ENCODE results near the gene SOX5. TPM values are rescaled to one million over a fixed set of nuclear protein-coding genes. Genes with fewer than 3 reads are reported as not detected.
"Not testable (repeated sequence)": the region's sequence is repeated elsewhere in the genome, so short reads cannot be mapped to it uniquely, and the experiment has no call there.

The SOX5 gene
- total RNA-seq, 2 donors from 2014 or later: 7.6 to 13.2 TPM

DNA sequence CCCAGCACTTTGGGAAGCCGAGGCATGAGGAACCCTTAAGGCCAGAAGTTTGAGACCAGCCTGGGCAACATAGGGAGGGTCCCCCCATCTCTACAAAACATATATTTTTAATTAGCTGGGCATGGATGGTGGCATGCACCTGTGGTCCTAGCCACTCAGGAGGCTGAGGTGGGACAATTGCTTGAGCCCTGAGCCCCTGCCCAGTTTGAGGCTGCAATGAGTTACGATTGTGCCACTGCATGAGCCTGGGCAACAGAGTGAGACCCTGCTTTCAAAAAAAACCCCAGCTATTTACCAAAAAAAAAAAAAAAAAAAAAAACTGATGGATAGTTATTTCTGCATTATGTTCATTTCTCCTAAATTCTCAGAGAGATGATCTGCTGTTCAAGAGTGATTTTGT lies 230.0 kb downstream of the SOX5 start:
- ATAC-seq (no peak), DNase-seq (no peak)
- intact Hi-C loops (cut with DNase I): no loop called here

- DNase-seq; intact Hi-C loops (cut with DNase I): not testable (repeated sequence)
Observed at GRCh38 chr12:23710361-23710760, 239.1 kb downstream of the SOX5 start.

GRCh38 chr12:23708185-23708837 lies 241.2 kb downstream of the SOX5 start:
- ATAC-seq (no peak), DNase-seq (no peak)
- intact Hi-C loops (cut with DNase I): no loop called here

More at GRCh38 chr12:23710361-23710760, 239.1 kb downstream of the SOX5 start:
- ATAC-seq: not testable (repeated sequence)

- DNase-seq (no peak), ATAC-seq (no peak)
- intact Hi-C loops (cut with DNase I): no loop called here
Observed at GRCh38 chr12:23707270-23707669, 242.2 kb downstream of the SOX5 start.

- intact Hi-C loops (cut with DNase I): no loop called here
- no peak for ATAC-seq
- no peak for DNase-seq
Observed at GRCh38 chr12:23704992-23705943, 244.2 kb downstream of the SOX5 start.

DNA sequence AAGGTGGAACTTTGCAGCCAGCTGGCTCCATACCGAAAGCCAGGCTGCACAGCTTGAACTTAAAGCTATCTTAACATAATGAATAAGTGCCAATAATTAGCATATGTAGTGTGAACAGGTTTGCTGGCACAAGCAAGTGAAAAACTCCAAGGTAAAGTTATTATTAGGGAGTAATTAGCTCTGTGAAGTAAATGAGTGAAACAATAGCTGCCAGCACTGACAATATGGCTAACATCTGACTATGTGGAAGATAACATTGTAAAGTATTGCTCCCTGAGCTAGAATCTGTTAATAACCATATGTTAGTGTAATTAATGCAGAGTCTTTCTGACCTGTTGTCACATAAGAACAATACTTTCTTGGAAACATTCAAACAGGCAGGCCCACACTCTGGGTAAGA lies 246.4 kb downstream of the SOX5 start:
- intact Hi-C loops (cut with DNase I): no loop called here
- DNase-seq: no peak
- no peak for ATAC-seq

DNA sequence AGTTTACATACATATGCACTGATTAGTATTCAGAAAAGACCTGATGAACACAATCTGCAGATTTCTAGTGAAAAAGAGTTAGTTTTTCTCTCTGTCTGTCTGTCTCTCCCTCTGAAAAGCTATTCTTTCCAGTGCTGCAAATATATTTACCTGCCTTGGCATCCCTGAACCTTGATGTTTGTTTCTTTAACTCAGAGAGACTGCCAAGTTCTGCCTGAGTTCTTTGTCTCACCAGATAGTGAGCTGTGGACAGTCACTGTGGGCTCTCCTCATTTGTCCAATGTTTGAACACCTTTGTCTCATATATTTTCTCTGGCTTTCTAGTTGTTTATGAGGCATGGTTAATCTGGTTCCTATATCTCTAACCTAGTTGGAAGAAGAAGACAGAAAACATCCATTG lies 250.4 kb downstream of the SOX5 start:
- intact Hi-C loops (cut with DNase I): no loop called here
- DNase-seq (no peak), ATAC-seq (no peak)

DNA sequence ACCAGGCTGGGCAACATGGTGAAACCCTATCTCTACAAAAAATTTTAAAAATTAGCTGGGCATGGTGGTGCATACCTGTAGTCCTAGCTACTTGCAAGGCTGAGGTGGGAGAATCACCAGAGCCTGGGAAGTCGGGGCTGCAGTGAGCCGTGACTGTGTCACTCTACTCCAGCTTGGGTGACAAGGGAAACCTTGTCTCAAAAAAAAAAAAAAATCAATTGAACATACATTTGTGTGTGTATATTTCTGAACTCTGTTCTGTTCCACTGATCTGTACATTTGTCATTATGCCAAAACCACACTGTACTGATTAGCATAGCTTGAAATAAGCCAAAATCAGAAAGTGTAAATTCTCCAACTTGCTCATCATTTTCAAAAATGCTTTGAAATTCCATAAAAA lies 254.6 kb downstream of the SOX5 start:
- intact Hi-C loops (cut with DNase I): no loop called here
- ATAC-seq: no peak
- DNase-seq: no peak

- intact Hi-C loops (cut with DNase I): no loop called here
- no peak for DNase-seq
- ATAC-seq: no peak
Observed at GRCh38 chr12:23694307-23694706, 255.2 kb downstream of the SOX5 start.

DNA sequence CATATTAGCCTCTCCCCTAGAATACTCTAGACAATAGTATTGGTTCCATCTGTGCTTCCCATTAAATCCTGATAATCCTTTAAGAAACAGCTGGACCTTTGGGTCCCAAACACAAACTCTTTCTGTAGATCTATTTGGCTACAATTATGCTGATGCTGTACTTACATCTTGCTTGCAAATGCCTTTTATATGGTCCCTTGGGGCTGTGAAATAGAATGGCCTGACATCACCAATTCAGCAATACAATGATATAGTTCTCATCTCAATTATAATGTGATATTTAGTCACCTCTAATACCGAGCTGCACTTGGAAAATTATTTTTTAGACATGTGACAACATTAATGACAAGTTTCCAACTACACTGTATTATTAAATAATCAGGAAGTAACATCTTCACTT lies 261.5 kb downstream of the SOX5 start:
- DNase-seq (no peak), ATAC-seq (no peak)
- intact Hi-C loops (cut with DNase I): no loop called here

- ATAC-seq (no peak), DNase-seq (no peak)
- intact Hi-C loops (cut with DNase I): no loop called here
Observed at GRCh38 chr12:23686095-23686494, 263.4 kb downstream of the SOX5 start.

- ATAC-seq (no peak), DNase-seq (no peak)
- intact Hi-C loops (cut with DNase I): no loop called here
Observed at GRCh38 chr12:23684121-23684520, 265.3 kb downstream of the SOX5 start.

- DNase-seq (no peak), ATAC-seq (no peak)
- intact Hi-C loops (cut with DNase I): no loop called here
Observed at GRCh38 chr12:23681237-23681636, 268.2 kb downstream of the SOX5 start.

GRCh38 chr12:23674064-23674463 lies 275.4 kb downstream of the SOX5 start:
- ATAC-seq: no peak
- no peak for DNase-seq
- intact Hi-C loops (cut with DNase I): no loop called here

- ATAC-seq (no peak), DNase-seq (no peak)
- intact Hi-C loops (cut with DNase I): no loop called here
Observed at GRCh38 chr12:23671881-23672280, 277.6 kb downstream of the SOX5 start.

DNA sequence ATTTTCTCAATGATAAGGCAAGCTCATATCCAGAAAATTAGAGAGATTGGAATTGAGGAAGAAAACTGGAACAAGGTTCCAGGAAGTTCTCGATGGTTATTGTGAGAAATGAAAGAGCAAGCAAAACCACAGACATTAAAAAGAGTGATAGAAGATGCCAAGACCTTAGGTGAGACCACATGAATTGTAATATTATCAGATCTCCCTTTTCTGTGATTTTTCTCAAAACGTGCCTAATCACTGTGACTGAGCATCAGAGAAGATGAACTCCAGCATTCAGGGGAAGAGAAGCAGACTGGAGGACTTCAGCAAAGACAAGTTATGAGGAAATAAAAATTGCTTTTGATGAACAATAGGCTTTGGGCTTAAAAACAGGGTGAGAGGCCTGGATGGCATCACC lies 278.8 kb downstream of the SOX5 start:
- DNase-seq (no peak), ATAC-seq (no peak)
- intact Hi-C loops (cut with DNase I): no loop called here

DNA sequence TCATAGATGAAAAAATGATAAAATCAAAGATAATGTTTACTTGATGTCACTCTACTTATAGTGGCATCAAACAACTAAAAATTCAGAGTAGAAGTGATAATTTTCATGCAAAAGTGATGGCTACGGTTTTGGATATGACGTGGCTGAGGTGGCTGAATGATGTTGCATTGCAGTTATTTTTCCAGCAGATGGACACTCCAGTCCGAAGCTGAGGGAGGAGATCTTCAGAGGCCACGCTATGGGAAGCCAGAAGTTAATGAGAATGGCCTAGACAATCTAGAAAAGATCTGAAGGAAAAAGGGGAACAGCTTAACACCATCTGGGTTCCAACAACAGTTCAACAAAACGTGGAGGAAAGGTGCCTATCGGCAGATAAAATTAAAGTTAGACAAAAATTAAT lies 279.8 kb downstream of the SOX5 start:
- no peak for ATAC-seq
- DNase-seq: no peak
- intact Hi-C loops (cut with DNase I): no loop called here

DNA sequence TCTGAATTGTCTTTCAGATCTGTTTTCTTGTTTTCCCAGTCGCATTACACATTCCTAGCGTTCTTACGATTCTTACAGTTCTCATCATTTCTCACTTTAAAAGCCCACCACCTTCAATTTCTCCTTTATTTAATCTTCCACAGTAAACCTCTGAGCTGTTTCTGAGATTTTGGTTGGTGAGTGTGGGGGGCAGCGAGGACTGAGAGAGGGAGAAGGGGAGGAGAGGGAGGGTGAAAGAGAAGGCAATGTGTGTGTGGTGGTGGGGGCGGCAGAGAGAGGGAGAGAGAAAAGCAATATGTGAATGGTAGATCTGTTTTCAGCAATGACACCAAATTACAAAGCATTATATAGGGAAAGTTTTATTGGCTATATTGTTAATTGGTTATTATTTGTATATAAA lies 282.6 kb downstream of the SOX5 start:
- no peak for ATAC-seq

DNA sequence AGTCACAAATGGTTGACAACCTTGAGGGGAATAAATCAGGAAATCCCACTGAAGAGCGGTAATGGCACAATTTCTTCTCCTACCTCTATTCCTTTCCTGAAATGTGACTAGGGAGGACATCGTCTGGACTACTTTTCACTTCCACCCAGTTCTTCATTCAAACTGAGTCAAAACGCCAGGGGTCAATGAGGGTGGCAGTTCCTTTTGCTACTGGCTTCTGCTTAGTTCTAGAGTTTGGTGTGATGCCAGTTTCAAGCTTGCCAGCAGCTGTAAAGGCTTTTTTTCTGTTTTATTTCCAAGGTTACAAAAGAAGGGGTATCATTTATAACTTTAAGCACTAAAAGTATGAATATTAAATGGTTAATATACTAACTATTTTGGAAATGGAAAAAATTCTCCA lies 286.5 kb downstream of the SOX5 start:
- DNase-seq: peak; percentile 16
- intact Hi-C loops (cut with DNase I): no loop called here
- no peak for ATAC-seq

More for the DNA sequence above, 282.6 kb downstream of the SOX5 start:
- DNase-seq: no peak
- intact Hi-C loops (cut with DNase I): no loop called here

DNA sequence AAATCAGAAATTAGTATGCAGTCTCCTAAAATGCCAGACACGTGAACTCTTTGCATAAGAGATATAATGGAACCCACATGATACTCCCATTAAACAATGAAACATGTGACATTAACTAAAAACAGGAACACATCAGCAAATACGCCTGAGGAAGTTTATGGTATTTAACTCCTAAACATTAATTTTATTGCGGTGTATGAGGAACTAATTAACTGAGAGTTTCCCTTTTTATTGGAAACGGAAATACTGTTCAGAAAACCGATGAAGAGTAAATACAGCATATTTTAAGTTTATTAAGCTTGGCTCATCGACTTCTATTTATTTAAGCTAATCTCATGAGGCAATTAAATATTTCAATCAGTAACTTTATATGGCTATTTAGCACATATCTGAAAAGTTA lies 290.3 kb downstream of the SOX5 start:
- intact Hi-C loops (cut with DNase I): no loop called here
- no peak for ATAC-seq

GRCh38 chr12:23657598-23657997 lies 291.9 kb downstream of the SOX5 start:
- intact Hi-C loops (cut with DNase I): no loop called here
- DNase-seq (no peak), ATAC-seq (no peak)

More for the DNA sequence above, 290.3 kb downstream of the SOX5 start:
- no peak for DNase-seq

Measured in left cardiac atrium (tissue), 4 donors.